K562 (cell line): Measurements from ENCODE around the gene ECM1. TPM values are rescaled to one million over a fixed set of nuclear protein-coding genes. Genes with fewer than 3 reads are reported as not detected.

ENCODE experiments used
- JUN ChIP-seq, 2 experiments: sonication (generic) in 1 of 2; formaldehyde crosslinking in 1 of 2; IDR thresholded peaks; 2 replicates each; pipeline versions ENCODE4 v1.6.1 to v1.8.0; 2012 to 2022; ENCODE audit warnings: borderline replicate concordance in 2 of 2, mild to moderate bottlenecking in 2 of 2, improper control_type of control experiment in 1 of 2, low read depth in 1 of 2, low read length in 1 of 2, missing genetic modification reagents in 1 of 2
- SMARCC2 ChIP-seq: fragments of 450-650 bp; IDR thresholded peaks from 2 replicates; pipeline ENCODE4 v1.6.1; 2017; ENCODE audit warnings: antibody characterized with exemption, moderate library complexity, mild to moderate bottlenecking, low read depth
- ZNF445 ChIP-seq: fragments of 250-450 bp; sonication (Bioruptor Pico); IDR thresholded peaks from 2 replicates; pipeline ENCODE4 v1.4.0; 2020; ENCODE audit warnings: low read depth, mild to moderate bottlenecking, moderate library complexity
- polyA plus RNA-seq, 8 experiments: library from polyadenylated mRNA; depleted of rRNA in 4 of 8; stranded (reverse) in 5 of 8; unstranded in 3 of 8; fragments of >200 nt; fragmentation: Nextera tagmentation in 2 of 8; fragmentation: Illumina TruSeq in 1 of 8; extraction: Ambion mirVana in 2 of 8; extraction: Trizol in 1 of 8; gene quantifications; 2 replicates each; pipeline versions ENCODE4 v1.2.1 to v1.2.3, GENCODE V29; 2011 to 2014; ENCODE audit warnings: inconsistent platforms in 1 of 8, missing spikeins in 1 of 8
- total RNA-seq, 7 experiments: library from RNA; depleted of rRNA in 6 of 7; stranded (reverse); fragments of >200 nt in 6 of 7; fragmentation: Illumina TruSeq in 2 of 7; extraction: Trizol in 2 of 7; gene quantifications; 2 replicates each; pipeline versions ENCODE4 v1.2.1 to v1.2.3, GENCODE V29; 2011 to 2021; ENCODE audit warnings: low replicate concordance in 1 of 7
- TF ChIP-seq, protein P1 (sequence below): sonication (generic); formaldehyde crosslinking; IDR thresholded peaks from 2 replicates; pipeline ENCODE4 v1.8.0; 2022; ENCODE audit warnings: mild to moderate bottlenecking, missing genetic modification reagents, borderline replicate concordance
- TF ChIP-seq, protein P2 (sequence below): fragments of 250-450 bp; sonication (Bioruptor Pico); IDR thresholded peaks from 2 replicates; pipeline ENCODE4 v1.5.0; 2021
- TF ChIP-seq, protein P3 (sequence below), 2 experiments: fragments of 450-650 bp; IDR thresholded peaks; 2 replicates each; pipeline ENCODE4 v1.6.1; 2016; ENCODE audit warnings: mild to moderate bottlenecking in 2 of 2, borderline replicate concordance in 1 of 2, low read depth in 1 of 2, moderate library complexity in 1 of 2
- TF ChIP-seq, protein P4 (sequence below): fragments of 450-650 bp; IDR thresholded peaks from 2 replicates; pipeline ENCODE4 v1.6.1; 2016
- TF ChIP-seq, protein P5 (sequence below): fragments of 250-450 bp; sonication (Bioruptor Pico); IDR thresholded peaks from 2 replicates; pipeline ENCODE4 v1.9.0; 2021; ENCODE audit warnings: mild to moderate bottlenecking, inconsistent platforms

The ECM1 gene
- total and polyA plus RNA-seq, 9 of the 15 experiments (the other 6 are each of a cell fraction or from before 2014, with no cell fraction given) = 6.6 to 52.2 (median 12.8) TPM

DNA sequence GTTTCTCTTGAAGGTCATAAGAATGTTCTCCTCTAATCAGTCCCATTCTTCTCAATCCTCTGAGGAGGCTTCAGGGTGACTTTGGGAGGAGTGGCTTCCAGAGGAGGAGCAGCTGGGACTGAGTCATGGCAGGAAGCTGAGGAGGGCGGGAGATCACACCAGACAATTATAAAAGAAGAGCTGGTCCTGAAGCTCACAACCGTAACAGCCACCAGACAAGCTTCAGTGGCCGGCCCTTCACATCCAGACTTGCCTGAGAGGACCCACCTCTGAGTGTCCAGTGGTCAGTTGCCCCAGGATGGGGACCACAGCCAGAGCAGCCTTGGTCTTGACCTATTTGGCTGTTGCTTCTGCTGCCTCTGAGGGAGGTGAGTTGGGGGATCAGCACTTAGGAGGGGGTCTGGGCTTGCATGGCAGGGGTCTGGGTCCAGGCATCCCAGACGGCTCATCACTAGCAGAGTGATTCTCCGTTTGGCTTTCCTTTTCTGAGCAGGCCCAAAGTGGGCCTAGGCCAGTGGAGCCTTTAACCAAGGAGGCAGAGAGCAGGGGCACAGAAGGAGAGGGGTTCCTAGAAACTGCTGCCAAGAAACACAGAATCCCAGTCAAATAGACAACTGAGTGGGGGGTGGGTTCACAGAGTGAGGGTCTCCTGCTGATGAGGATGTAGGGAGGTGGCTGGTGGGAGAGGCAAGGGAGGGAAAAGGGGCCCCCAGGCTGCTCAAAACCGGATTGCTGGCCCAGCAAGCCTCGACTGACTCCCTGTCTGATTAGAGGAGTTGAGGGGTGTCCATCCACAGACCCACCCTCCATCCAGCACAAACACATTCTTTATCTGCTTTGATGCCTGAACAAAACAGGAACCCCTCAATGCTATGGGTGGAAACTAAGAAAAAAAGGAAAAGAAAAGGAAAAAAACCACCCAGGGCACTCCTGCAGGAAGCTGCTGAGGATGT lies at the start of gene ECM1 (continued):
- TF ChIP-seq, protein P1, sequence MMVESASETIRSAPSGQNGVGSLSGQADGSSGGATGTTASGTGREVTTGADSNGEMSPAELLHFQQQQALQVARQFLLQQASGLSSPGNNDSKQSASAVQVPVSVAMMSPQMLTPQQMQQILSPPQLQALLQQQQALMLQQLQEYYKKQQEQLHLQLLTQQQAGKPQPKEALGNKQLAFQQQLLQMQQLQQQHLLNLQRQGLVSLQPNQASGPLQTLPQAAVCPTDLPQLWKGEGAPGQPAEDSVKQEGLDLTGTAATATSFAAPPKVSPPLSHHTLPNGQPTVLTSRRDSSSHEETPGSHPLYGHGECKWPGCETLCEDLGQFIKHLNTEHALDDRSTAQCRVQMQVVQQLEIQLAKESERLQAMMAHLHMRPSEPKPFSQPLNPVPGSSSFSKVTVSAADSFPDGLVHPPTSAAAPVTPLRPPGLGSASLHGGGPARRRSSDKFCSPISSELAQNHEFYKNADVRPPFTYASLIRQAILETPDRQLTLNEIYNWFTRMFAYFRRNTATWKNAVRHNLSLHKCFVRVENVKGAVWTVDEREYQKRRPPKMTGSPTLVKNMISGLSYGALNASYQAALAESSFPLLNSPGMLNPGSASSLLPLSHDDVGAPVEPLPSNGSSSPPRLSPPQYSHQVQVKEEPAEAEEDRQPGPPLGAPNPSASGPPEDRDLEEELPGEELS (CRISPR knock-in tag) = no peak
- TF ChIP-seq, protein P2, sequence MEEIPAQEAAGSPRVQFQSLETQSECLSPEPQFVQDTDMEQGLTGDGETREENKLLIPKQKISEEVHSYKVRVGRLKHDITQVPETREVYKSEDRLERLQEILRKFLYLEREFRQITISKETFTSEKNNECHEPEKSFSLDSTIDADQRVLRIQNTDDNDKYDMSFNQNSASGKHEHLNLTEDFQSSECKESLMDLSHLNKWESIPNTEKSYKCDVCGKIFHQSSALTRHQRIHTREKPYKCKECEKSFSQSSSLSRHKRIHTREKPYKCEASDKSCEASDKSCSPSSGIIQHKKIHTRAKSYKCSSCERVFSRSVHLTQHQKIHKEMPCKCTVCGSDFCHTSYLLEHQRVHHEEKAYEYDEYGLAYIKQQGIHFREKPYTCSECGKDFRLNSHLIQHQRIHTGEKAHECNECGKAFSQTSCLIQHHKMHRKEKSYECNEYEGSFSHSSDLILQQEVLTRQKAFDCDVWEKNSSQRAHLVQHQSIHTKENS (CRISPR knock-in tag) = no peak
- no peak for TF ChIP-seq ZNF445 (CRISPR knock-in tag)
- TF ChIP-seq, protein P3, sequence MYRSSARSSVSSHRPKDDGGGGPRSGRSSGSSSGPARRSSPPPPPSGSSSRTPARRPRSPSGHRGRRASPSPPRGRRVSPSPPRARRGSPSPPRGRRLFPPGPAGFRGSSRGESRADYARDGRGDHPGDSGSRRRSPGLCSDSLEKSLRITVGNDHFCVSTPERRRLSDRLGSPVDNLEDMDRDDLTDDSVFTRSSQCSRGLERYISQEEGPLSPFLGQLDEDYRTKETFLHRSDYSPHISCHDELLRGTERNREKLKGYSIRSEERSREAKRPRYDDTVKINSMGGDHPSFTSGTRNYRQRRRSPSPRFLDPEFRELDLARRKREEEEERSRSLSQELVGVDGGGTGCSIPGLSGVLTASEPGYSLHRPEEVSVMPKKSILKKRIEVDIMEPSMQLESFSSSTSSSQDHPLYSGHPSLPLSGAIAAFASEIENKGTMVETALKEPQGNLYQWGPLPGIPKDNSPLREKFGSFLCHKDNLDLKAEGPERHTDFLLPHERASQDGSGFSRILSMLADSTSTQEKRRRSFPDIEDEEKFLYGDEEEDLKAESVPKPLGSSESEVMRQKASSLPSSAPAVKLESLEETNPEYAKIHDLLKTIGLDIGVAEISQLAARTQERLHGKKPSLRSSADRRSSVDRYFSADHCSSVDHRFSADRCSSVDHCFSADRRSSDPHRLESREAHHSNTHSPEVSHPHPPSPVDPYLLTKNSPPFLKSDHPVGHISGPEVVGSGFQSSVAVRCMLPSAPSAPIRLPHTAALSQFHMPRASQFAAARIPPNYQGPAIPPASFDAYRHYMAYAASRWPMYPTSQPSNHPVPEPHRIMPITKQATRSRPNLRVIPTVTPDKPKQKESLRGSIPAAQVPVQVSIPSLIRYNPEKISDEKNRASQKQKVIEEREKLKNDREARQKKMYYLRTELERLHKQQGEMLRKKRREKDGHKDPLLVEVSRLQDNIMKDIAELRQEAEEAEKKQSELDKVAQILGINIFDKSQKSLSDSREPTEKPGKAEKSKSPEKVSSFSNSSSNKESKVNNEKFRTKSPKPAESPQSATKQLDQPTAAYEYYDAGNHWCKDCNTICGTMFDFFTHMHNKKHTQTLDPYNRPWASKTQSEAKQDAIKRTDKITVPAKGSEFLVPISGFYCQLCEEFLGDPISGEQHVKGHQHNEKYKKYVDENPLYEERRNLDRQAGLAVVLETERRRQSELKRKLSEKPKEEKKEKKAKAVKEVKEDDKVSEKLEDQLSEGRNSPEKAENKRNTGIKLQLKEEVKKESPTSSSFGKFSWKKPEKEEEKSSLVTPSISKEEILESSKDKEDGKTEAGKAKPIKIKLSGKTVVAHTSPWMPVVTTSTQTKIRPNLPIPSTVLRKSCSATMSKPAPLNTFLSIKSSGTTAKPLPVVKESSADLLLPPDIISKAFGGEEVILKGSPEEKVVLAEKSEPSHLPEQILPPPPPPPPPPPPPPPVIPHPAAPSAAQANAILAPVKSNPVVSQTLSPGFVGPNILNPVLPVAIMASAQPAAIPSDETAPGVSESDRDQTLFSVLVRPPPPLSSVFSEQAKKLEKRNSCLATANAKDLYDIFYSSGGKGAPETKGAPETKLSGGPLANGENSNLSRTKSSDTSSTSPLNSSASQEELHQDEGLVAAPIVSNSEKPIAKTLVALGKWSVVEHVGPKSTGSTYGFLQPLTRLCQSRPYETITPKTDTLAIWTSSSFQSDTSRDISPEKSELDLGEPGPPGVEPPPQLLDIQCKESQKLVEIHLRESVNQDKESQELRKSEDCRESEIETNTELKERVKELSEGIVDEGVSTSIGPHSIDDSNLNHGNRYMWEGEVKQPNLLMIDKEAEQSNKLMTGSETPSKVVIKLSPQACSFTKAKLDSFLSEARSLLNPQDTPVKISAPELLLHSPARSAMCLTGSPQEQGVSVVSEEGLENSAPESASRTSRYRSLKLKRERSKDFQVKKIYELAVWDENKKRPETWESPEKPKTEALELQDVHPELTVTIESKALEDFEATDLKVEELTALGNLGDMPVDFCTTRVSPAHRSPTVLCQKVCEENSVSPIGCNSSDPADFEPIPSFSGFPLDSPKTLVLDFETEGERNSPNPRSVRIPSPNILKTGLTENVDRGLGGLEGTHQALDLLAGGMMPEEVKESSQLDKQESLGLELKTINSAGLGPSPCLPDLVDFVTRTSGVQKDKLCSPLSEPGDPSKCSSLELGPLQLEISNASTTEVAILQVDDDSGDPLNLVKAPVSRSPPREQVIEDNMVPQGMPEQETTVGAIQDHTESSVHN (IDR thresholded peaks at IDR 0.05; ENCODE audit: borderline replicate concordance in 1 of 2, low read depth in 1 of 2) = 0 out of 4 replicates have a peak, but pooled peaks of 1 of the 2 experiments have one; percentile 17
- TF ChIP-seq, protein P4, sequence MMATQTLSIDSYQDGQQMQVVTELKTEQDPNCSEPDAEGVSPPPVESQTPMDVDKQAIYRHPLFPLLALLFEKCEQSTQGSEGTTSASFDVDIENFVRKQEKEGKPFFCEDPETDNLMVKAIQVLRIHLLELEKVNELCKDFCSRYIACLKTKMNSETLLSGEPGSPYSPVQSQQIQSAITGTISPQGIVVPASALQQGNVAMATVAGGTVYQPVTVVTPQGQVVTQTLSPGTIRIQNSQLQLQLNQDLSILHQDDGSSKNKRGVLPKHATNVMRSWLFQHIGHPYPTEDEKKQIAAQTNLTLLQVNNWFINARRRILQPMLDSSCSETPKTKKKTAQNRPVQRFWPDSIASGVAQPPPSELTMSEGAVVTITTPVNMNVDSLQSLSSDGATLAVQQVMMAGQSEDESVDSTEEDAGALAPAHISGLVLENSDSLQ = peak; percentile 17; the same call in 1 of the 2 replicates
- TF ChIP-seq SMARCC2 = no peak
- TF ChIP-seq JUN (IDR thresholded peaks at IDR 0.05; ENCODE audit: borderline replicate concordance, low read depth, low read length) = peak; percentile 90
- TF ChIP-seq JUN (CRISPR knock-in tag; IDR thresholded peaks at IDR 0.05; ENCODE audit: borderline replicate concordance) = no peak
- TF ChIP-seq, protein P5, sequence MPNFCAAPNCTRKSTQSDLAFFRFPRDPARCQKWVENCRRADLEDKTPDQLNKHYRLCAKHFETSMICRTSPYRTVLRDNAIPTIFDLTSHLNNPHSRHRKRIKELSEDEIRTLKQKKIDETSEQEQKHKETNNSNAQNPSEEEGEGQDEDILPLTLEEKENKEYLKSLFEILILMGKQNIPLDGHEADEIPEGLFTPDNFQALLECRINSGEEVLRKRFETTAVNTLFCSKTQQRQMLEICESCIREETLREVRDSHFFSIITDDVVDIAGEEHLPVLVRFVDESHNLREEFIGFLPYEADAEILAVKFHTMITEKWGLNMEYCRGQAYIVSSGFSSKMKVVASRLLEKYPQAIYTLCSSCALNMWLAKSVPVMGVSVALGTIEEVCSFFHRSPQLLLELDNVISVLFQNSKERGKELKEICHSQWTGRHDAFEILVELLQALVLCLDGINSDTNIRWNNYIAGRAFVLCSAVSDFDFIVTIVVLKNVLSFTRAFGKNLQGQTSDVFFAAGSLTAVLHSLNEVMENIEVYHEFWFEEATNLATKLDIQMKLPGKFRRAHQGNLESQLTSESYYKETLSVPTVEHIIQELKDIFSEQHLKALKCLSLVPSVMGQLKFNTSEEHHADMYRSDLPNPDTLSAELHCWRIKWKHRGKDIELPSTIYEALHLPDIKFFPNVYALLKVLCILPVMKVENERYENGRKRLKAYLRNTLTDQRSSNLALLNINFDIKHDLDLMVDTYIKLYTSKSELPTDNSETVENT (CRISPR knock-in tag) = peak; percentile 37; the same call in 1 of the 2 replicates
